ENCODE results near the gene PHTF2.
"Not testable (repeated sequence)": the region's sequence is repeated elsewhere in the genome, so short reads cannot be mapped to it uniquely, and the experiment has no call there.

PHTF2 gene

DNA sequence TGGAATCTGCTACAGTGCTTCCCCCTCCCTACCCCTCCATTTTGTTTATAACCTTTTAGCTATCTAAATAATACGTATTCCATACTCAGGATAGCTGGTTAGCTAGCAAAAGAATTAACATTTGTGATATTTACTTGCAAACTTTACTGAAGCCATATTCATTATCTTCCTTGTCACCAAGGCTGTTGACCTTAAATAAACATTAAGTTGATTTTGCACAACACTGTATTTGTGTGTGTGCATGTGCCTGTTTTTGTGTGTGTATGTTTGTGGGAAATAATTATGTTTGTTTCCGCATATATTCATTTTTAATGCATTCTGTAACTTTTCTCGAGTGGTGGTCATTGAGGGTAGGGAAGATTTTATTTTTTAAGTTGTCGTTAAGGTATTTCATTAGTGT lies 16.2 kb upstream of the PHTF2 start:
- TF ChIP-seq, protein P1, sequence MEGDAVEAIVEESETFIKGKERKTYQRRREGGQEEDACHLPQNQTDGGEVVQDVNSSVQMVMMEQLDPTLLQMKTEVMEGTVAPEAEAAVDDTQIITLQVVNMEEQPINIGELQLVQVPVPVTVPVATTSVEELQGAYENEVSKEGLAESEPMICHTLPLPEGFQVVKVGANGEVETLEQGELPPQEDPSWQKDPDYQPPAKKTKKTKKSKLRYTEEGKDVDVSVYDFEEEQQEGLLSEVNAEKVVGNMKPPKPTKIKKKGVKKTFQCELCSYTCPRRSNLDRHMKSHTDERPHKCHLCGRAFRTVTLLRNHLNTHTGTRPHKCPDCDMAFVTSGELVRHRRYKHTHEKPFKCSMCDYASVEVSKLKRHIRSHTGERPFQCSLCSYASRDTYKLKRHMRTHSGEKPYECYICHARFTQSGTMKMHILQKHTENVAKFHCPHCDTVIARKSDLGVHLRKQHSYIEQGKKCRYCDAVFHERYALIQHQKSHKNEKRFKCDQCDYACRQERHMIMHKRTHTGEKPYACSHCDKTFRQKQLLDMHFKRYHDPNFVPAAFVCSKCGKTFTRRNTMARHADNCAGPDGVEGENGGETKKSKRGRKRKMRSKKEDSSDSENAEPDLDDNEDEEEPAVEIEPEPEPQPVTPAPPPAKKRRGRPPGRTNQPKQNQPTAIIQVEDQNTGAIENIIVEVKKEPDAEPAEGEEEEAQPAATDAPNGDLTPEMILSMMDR (IDR thresholded peaks at IDR 0.05; ENCODE audit: insufficient read depth, missing control alignments) = no peak
- FAIRE-seq (no peak), DNase-seq (ENCODE audit: insufficient read length, low spot score) (no peak)

DNA sequence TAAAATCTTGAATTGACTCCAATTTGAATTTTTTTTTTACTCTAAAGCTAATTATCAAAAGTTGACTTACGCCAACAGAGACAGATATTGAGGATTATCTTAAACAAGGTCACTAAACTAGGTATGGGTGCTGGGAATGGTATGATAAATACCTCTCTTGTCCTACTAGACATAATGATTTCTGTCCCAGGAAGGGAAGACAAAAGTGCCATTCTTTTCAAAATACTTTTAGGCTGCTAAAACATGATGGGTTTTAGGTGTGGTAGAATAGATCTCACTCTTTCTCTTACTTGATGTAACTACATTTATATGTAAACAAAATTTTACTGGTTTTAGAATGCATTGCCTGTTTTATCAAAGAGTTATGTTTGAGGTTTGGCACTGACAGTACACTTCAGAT lies 15.5 kb upstream of the PHTF2 start:
- TF ChIP-seq, protein P1 (IDR thresholded peaks at IDR 0.05; ENCODE audit: insufficient read depth, missing control alignments) = no peak
- no peak for DNase-seq (ENCODE audit: insufficient read length, low spot score)
- FAIRE-seq = no peak

DNA sequence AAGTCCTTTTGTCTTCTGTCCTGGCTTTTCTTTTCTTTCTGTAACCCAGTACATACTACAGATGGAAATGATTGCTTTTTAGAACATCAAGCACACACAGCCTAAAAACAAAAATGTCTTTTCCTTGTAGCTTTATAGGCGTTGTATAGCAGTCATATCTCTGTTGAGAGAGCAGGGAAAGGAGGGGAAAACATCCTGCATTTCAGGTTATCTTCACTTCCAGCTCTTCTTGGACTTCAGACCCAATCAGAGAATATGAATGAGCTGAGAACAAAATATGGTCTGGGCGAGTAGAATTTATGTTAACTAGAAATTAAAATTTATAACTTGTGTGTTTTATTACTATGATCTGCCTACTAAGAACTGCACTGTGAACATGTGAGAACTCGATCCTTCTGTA lies 15.0 kb upstream of the PHTF2 start:
- no peak for FAIRE-seq
- DNase-seq (ENCODE audit: insufficient read length, low spot score) = no peak
- TF ChIP-seq, protein P1 (IDR thresholded peaks at IDR 0.05; ENCODE audit: insufficient read depth, missing control alignments) = no peak

DNA sequence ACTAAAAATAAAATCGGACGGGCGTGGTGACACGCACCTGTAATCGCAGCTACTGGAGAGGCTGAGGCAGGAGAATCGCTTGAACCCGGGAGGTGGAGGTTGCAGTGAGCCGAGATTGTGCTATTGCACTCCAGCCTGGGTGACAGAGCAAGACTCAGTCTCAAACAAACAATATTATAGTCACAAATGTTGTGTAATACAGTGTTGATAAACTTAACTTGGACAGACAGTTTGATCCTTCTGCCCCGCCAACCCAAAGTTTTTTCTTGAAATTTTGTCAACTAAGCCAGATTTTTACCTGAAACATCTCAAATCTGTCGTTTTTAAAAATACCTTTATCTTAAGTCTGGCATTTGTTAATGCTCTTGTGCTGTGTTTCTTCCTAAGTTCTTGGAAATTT lies 14.1 kb upstream of the PHTF2 start:
- not testable (repeated sequence) for DNase-seq (ENCODE audit: insufficient read length, low spot score); FAIRE-seq

DNA sequence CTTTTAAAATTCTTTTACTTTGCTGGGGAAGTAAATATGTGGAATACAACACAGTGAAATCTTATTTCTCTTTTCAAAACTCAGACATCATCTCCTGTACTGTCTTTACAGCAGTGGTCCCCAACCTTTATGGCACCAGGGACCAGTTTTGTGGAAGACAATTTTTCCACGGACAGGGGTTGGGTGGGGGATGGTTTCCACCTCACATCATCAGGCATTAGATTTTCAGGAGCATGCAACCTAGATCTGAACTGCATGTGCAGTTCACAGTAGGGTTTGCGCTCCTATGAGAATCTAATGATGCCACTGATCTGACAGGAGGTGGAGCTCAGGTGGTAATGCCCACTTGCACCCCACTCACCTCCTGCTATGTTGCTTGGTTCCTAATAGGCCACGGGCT lies 12.6 kb upstream of the PHTF2 start:
- FAIRE-seq (no peak), DNase-seq (ENCODE audit: insufficient read length, low spot score) (no peak)
- TF ChIP-seq, protein P1 (IDR thresholded peaks at IDR 0.05; ENCODE audit: insufficient read depth, missing control alignments) = no peak

DNA sequence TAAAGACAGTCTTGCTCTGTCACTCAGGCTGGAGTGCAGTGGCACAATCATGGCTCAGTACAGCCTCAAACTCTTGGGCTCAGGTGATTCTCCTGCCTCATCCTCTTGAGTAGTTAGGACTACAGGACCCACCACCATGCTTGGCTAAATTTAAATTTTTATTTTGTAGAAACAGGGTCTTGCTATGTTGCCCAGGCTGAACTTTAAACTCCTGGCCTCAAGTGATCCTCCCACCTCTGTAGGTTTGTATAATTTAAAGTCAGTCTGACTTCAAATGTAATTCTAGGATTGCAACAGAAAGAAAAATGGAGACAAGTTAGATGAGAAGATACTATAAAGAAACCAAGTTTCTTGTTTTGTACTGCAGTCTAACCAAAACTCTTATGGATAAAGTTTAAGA lies 11.8 kb upstream of the PHTF2 start:
- TF ChIP-seq, protein P1 (IDR thresholded peaks at IDR 0.05; ENCODE audit: insufficient read depth, missing control alignments) = no peak
- FAIRE-seq (no peak), DNase-seq (ENCODE audit: insufficient read length, low spot score) (no peak)

DNA sequence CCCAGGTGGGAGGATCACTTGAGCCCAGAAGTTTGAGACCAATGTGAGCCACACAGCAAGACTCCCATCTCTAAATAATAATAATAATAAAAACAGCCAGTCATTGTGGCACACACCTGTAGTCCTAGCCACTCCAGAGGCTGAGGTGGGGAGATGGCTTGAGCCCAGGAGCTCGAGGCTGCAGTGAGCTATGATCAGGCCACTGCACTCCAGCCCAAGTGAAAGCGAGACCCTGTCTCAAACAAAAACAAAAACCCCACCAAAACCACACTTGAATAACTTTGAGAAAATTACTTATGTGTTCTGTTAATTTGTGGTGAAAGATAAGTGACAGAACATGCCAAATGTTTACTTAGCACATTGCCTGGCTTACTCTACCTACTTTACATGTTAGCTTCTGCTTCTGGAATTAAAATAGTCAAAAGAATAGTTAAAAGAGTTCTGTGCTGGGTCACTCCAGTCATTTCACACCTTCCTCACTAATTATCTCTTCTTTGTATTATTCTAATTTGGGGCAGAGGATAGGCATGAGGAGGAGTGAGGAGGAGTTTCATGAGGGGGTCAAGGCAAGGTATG lies 10.2 kb upstream of the PHTF2 start:
- FAIRE-seq (no peak), DNase-seq (ENCODE audit: insufficient read length, low spot score) (no peak)
- TF ChIP-seq, protein P1 (IDR thresholded peaks at IDR 0.05; ENCODE audit: insufficient read depth, missing control alignments) = no peak

DNA sequence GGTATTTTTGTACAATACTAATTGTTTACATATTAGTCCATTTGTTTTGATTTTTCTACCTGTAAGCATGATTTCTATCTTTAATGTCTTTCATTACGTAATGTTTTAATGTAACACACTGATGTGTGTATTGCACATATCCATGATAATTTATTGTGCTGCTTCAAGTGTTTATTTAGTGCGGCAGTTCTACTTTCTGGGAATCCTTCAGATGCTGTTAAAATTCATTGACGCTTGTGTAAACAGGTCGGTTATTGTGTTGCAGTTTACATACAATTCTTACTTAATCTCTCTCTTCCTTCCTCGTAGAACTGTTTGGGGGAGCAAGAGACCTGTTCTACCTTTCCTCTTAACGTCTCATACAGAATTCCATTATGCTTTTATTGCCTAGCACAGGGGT lies 7.2 kb upstream of the PHTF2 start:
- FAIRE-seq = no peak
- DNase-seq (ENCODE audit: insufficient read length, low spot score) = no peak
- TF ChIP-seq, protein P1 (IDR thresholded peaks at IDR 0.05; ENCODE audit: insufficient read depth, missing control alignments) = no peak
